ENCODE data around the gene GNA12. TPM values are rescaled to one million over a fixed set of nuclear protein-coding genes. Genes with fewer than 3 reads are reported as not detected.

GNA12 gene
- total and polyA plus RNA-seq, 9 of the 15 experiments (the other 6 are each of a cell fraction or from before 2014, with no cell fraction given) = 0.65 to 32.7 (median 9.6) TPM

- TF ChIP-seq, protein P1, sequence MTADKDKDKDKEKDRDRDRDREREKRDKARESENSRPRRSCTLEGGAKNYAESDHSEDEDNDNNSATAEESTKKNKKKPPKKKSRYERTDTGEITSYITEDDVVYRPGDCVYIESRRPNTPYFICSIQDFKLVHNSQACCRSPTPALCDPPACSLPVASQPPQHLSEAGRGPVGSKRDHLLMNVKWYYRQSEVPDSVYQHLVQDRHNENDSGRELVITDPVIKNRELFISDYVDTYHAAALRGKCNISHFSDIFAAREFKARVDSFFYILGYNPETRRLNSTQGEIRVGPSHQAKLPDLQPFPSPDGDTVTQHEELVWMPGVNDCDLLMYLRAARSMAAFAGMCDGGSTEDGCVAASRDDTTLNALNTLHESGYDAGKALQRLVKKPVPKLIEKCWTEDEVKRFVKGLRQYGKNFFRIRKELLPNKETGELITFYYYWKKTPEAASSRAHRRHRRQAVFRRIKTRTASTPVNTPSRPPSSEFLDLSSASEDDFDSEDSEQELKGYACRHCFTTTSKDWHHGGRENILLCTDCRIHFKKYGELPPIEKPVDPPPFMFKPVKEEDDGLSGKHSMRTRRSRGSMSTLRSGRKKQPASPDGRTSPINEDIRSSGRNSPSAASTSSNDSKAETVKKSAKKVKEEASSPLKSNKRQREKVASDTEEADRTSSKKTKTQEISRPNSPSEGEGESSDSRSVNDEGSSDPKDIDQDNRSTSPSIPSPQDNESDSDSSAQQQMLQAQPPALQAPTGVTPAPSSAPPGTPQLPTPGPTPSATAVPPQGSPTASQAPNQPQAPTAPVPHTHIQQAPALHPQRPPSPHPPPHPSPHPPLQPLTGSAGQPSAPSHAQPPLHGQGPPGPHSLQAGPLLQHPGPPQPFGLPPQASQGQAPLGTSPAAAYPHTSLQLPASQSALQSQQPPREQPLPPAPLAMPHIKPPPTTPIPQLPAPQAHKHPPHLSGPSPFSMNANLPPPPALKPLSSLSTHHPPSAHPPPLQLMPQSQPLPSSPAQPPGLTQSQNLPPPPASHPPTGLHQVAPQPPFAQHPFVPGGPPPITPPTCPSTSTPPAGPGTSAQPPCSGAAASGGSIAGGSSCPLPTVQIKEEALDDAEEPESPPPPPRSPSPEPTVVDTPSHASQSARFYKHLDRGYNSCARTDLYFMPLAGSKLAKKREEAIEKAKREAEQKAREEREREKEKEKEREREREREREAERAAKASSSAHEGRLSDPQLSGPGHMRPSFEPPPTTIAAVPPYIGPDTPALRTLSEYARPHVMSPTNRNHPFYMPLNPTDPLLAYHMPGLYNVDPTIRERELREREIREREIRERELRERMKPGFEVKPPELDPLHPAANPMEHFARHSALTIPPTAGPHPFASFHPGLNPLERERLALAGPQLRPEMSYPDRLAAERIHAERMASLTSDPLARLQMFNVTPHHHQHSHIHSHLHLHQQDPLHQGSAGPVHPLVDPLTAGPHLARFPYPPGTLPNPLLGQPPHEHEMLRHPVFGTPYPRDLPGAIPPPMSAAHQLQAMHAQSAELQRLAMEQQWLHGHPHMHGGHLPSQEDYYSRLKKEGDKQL (CRISPR knock-in tag; IDR thresholded peaks at IDR 0.05; ENCODE audit: borderline replicate concordance) = no peak
- TF ChIP-seq KDM1A (IDR thresholded peaks at IDR 0.05) (peak; percentile 66 to 69), HDAC1 (IDR thresholded peaks at IDR 0.05) (peak in 1 of 2 experiments; percentile 53; a peak in 1 of 4 replicates), CBX2 (IDR thresholded peaks at IDR 0.05; ENCODE audit: insufficient read depth, low read length, poor library complexity, severe bottlenecking) (no peak), ARID1B (IDR thresholded peaks at IDR 0.05) (0 out of 2 replicates have a peak, but pooled peaks have one; percentile 25), TOE1 (IDR thresholded peaks at IDR 0.05; ENCODE audit: borderline replicate concordance) (no peak), TOE1 (CRISPR knock-in tag; IDR thresholded peaks at IDR 0.05; ENCODE audit: borderline replicate concordance, low read depth) (no peak), CBFA2T3 (IDR thresholded peaks at IDR 0.05) (peak; percentile 41; the same call in 1 of the 2 replicates)
- TF ChIP-seq, protein P2, sequence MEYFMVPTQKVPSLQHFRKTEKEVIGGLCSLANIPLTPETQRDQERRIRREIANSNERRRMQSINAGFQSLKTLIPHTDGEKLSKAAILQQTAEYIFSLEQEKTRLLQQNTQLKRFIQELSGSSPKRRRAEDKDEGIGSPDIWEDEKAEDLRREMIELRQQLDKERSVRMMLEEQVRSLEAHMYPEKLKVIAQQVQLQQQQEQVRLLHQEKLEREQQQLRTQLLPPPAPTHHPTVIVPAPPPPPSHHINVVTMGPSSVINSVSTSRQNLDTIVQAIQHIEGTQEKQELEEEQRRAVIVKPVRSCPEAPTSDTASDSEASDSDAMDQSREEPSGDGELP (CRISPR knock-in tag; IDR thresholded peaks at IDR 0.05; ENCODE audit: borderline replicate concordance) = peak; percentile 67; the same call in 1 of the 2 replicates
- TF ChIP-seq, protein P3, sequence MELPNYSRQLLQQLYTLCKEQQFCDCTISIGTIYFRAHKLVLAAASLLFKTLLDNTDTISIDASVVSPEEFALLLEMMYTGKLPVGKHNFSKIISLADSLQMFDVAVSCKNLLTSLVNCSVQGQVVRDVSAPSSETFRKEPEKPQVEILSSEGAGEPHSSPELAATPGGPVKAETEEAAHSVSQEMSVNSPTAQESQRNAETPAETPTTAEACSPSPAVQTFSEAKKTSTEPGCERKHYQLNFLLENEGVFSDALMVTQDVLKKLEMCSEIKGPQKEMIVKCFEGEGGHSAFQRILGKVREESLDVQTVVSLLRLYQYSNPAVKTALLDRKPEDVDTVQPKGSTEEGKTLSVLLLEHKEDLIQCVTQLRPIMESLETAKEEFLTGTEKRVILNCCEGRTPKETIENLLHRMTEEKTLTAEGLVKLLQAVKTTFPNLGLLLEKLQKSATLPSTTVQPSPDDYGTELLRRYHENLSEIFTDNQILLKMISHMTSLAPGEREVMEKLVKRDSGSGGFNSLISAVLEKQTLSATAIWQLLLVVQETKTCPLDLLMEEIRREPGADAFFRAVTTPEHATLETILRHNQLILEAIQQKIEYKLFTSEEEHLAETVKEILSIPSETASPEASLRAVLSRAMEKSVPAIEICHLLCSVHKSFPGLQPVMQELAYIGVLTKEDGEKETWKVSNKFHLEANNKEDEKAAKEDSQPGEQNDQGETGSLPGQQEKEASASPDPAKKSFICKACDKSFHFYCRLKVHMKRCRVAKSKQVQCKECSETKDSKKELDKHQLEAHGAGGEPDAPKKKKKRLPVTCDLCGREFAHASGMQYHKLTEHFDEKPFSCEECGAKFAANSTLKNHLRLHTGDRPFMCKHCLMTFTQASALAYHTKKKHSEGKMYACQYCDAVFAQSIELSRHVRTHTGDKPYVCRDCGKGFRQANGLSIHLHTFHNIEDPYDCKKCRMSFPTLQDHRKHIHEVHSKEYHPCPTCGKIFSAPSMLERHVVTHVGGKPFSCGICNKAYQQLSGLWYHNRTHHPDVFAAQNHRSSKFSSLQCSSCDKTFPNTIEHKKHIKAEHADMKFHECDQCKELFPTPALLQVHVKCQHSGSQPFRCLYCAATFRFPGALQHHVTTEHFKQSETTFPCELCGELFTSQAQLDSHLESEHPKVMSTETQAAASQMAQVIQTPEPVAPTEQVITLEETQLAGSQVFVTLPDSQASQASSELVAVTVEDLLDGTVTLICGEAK (IDR thresholded peaks at IDR 0.05) = no peak
- TF ChIP-seq, protein P3 (CRISPR knock-in tag; IDR thresholded peaks at IDR 0.05) = no peak
Measured at GRCh38 chr7:2706685-2707126, 137.4 kb downstream of the GNA12 start (continued).

Measured in K562 (cell line).